Thoracic aorta (tissue), 2 donors: ENCODE measurements around the gene MDM2. TPM values are rescaled to one million over a fixed set of nuclear protein-coding genes. Genes with fewer than 3 reads are reported as not detected.

Experiments
- ATAC-seq: fragments of 150-250 bp; one replicate; pipeline ENCODE4 v1.8.0; 2017; ENCODE audit warnings: low read depth; ENCODE audit not compliant: insufficient number of reproducible peaks, low FRiP score
- DNase-seq: peaks from one replicate; pipeline ENCODE4 v3.0.0-alpha.2; 2020; ENCODE audit warnings: low spot score
- H3K27ac ChIP-seq, 2 donors: fragments of 200-600 bp; sonication (generic); 1 replicate in 1 of 2; 2 replicates in 1 of 2; pipeline ENCODE4 v1.5.1; 2016; ENCODE audit warnings: mild to moderate bottlenecking in 2 of 2, moderate library complexity in 2 of 2
- H3K27me3 ChIP-seq: fragments of 200-600 bp; sonication (generic); replicated peaks from 2 replicates; pipeline ENCODE4 v1.6.0; 2016; ENCODE audit warnings: mild to moderate bottlenecking; ENCODE audit not compliant: insufficient read depth
- H3K36me3 ChIP-seq: fragments of 200-600 bp; sonication (generic); one replicate; pipeline ENCODE4 v1.5.1; 2016
- H3K4me1 ChIP-seq, 2 donors: fragments of 200-600 bp; sonication (generic); 1 replicate in 1 of 2; 2 replicates in 1 of 2; pipeline versions ENCODE4 v1.5.1 to v1.6.0; 2016; ENCODE audit warnings: low read depth in 2 of 2, mild to moderate bottlenecking in 1 of 2; ENCODE audit not compliant: control insufficient read depth in 1 of 2
- H3K4me3 ChIP-seq: fragments of 200-600 bp; sonication (generic); 2 replicates; pipeline ENCODE4 v1.5.1; 2016; ENCODE audit warnings: mild to moderate bottlenecking
- H3K9me3 ChIP-seq: fragments of 200-600 bp; sonication (generic); 2 replicates; pipeline ENCODE4 v1.5.1; 2016
- CTCF ChIP-seq: fragments of 200-600 bp; sonication (generic); IDR thresholded peaks from one replicate; pipeline ENCODE4 v1.5.1; 2019; ENCODE audit warnings: antibody characterized with exemption
- total RNA-seq, 2 donors: library from RNA; depleted of rRNA; stranded (reverse); fragments of >200 nt; gene quantifications; one replicate each; pipeline versions ENCODE4 v1.1.0 to v1.2.3, GENCODE V29; 2016

MDM2 gene
- total RNA-seq, 2 donors from 2014 or later, result 62.0 to 101 TPM

GRCh38 chr12:68865399-68866164, 57.6 kb downstream of the MDM2 start:
- Histone ChIP-seq H3K36me3 (no peaks in the 10 kb centered on the region), H3K9me3 (no peaks in the 10 kb centered on the region), H3K4me1 (no peaks in the 10 kb centered on the region), H3K4me3 (no peak overlapping the region), H3K27me3 (no peaks in the 10 kb centered on the region), H3K27ac (no peak overlapping the region)
- no peak for TF ChIP-seq CTCF
- ATAC-seq, result no peak
- no peak for DNase-seq

- Histone ChIP-seq H3K36me3 (no peaks in the 10 kb centered on the region), H3K4me1 (no peaks in the 10 kb centered on the region), H3K27ac (no peak overlapping the region), H3K27me3 (no peaks in the 10 kb centered on the region), H3K4me3 (no peak overlapping the region), H3K9me3 (no peaks in the 10 kb centered on the region)
- ATAC-seq (no peak), DNase-seq (no peak)
- no peak for TF ChIP-seq CTCF
These were observed 59.0 kb downstream of the MDM2 start for GRCh38 chr12:68866950-68867349.

DNA sequence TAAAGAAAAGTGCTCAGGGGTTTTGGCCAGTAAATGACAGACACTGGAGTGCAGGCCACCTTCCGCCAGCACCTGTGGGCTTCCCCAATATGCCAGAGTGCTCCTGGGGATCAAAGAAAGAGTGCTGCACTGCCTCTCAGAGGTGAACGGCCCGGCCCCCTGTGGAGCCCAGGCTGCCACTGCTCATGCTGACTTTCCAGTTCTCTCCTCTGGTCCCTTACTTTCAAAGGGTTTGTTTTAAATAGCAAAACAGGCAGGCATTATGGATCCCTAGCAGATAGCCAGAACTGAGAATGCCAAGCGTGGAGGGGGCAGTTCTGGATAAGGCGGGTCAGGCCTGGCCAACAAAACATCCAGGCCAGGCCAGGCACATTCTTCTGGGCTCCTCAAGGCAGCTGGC, 59.6 kb downstream of the MDM2 start:
- no peak for ATAC-seq
- no peak overlapping the region for H3K4me3 ChIP-seq

DNA sequence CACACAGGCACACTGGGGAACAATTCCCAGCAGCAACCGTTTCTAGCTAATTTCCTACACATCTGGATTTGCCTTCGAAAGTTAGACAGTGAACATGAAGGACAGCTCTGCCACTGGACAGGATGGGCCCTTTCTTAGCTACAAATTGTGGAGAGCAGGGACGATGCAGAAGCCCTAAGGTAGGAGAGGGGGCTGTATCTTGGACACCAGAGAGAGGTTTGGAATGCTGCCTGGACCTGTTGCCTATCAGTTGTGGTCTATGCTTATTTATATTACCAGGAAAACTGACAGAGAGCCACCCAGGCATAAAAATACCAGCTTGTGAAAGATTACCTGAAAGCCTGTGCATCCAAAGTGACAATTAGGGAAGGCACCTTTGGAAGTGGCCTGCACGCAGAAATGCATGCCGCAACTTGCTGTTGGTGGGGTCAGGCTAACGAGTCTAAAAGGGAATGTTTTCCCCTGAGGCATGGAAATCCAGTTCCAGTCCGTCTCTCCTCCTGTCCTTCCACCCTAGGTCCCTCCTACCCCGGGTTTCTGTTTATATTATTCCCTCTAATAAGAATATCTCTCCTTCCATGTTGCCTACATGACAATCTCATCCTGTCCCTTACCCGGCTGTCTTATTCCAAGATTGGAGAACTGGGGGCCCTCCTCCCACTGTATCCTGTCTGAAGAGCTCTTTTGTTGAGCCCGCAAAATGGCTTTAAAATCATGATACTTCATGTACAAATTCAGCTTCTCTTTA, 60.2 kb downstream of the MDM2 start:
- H3K36me3 ChIP-seq, result no peaks in the 10 kb centered on the region
- no peak overlapping the region for H3K27ac ChIP-seq
- no peaks in the 10 kb centered on the region for H3K9me3 ChIP-seq
- no peak for DNase-seq
- TF ChIP-seq CTCF, result no peak
- no peaks in the 10 kb centered on the region for H3K27me3 ChIP-seq
- H3K4me1 ChIP-seq, result no peaks in the 10 kb centered on the region
- ATAC-seq, result no peak
- no peak overlapping the region for H3K4me3 ChIP-seq

More for the DNA sequence above, 59.6 kb downstream of the MDM2 start:
- TF ChIP-seq CTCF, result no peak
- DNase-seq, result no peak
- Histone ChIP-seq H3K27ac (no peak overlapping the region), H3K4me1 (no peaks in the 10 kb centered on the region), H3K36me3 (no peaks in the 10 kb centered on the region), H3K9me3 (no peaks in the 10 kb centered on the region), H3K27me3 (no peaks in the 10 kb centered on the region)

DNA sequence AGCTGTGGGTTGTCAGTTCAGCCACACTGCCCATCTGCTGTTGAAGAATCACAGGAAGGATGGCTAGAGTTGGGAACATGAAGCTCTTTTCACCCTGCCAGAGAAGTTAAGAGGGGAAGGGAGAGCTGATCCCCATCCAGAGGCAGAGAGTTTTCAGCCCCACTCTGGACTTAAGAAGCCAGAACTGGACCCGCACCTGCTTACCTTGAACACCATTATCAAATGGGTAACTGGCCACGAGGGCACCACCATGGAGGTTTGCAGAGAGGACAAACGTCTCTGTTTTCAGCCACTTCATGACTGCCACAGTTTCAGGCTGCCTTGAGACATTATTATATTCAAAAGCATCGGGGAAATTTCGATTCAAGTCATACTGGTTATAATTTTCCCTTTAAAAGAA, 62.0 kb downstream of the MDM2 start:
- Histone ChIP-seq H3K27me3 (no peaks in the 10 kb centered on the region), H3K36me3 (no peaks in the 10 kb centered on the region), H3K4me1 (no peaks in the 10 kb centered on the region), H3K9me3 (no peaks in the 10 kb centered on the region), H3K4me3 (no peak overlapping the region), H3K27ac (no peak overlapping the region)
- DNase-seq (no peak), ATAC-seq (no peak)
- TF ChIP-seq CTCF, result no peak
